IMR-90 (cell line): Measurements from ENCODE around the gene ERBB4. TPM values are rescaled to one million over a fixed set of nuclear protein-coding genes. Genes with fewer than 3 reads are reported as not detected.

Source experiments
- ATAC-seq: fragments of 200-7000 bp; cut with Tn5 transposase; 2 replicates; pipeline ENCODE4 v1.9.1; 2020; ENCODE audit warnings: low read depth, mild to moderate bottlenecking, moderate library complexity
- BruUV-seq: library from RNA; stranded (reverse); fragments of 400-500 nt; replicated peaks from 2 replicates; lab custom pipeline; 2021; lab: Mats Ljungman, UMichigan
- CTCF ChIA-PET: fragments of 300-600 bp; formaldehyde crosslinking; extraction: SDS; loops from one replicate; lab custom pipeline; 2021; ENCODE audit warnings: antibody characterized with exemption; lab: Yijun Ruan, JAX
- POLR2A ChIA-PET: fragments of 300-600 bp; sonication (Branson Sonifier 250); formaldehyde crosslinking; loops from one replicate; lab custom pipeline; 2022; ENCODE audit warnings: antibody characterized with exemption; ENCODE audit not compliant: unreplicated experiment; lab: Charles Lee
- DNase-seq: peaks from one replicate; pipeline ENCODE4 v3.0.0; 2013
- H2AFZ ChIP-seq: replicated peaks from 2 replicates; pipeline ENCODE3; 2013; ENCODE audit warnings: low read length, mild to moderate bottlenecking; ENCODE audit not compliant: poor library complexity
- H2AK5ac ChIP-seq: 2 replicates; pipeline ENCODE4 v1.6.1; 2013; ENCODE audit warnings: low read depth, low read length, inconsistent platforms
- H2AK9ac ChIP-seq: replicated peaks from 2 replicates; pipeline ENCODE3; 2013; ENCODE audit warnings: mild to moderate bottlenecking, low read depth, low read length, moderate library complexity; ENCODE audit not compliant: poor library complexity
- H2BK120ac ChIP-seq: 2 replicates; pipeline ENCODE4 v1.6.1; 2013; ENCODE audit warnings: low read depth, low read length, inconsistent platforms
- H2BK15ac ChIP-seq: 3 replicates; pipeline ENCODE4 v1.6.1; 2013; ENCODE audit warnings: low read depth, low read length, inconsistent platforms
- H2BK20ac ChIP-seq: 2 replicates; pipeline ENCODE4 v1.6.1; 2013; ENCODE audit warnings: low read depth, mild to moderate bottlenecking, inconsistent platforms, low read length, moderate library complexity
- H2BK5ac ChIP-seq: 2 replicates; pipeline ENCODE4 v1.6.1; 2013; ENCODE audit warnings: mild to moderate bottlenecking, low read depth, low read length, inconsistent platforms; ENCODE audit not compliant: poor library complexity, severe bottlenecking
- H3K14ac ChIP-seq: replicated peaks from 2 replicates; pipeline ENCODE4 v1.6.1; 2013; ENCODE audit warnings: low read depth, low read length, inconsistent platforms
- H3K18ac ChIP-seq: 2 replicates; pipeline ENCODE4 v1.6.1; 2013; ENCODE audit warnings: low read depth, low read length, control low read depth
- H3K23ac ChIP-seq: 2 replicates; pipeline ENCODE4 v1.6.1; 2013; ENCODE audit warnings: low read depth, low read length, inconsistent platforms
- H3K27ac ChIP-seq: 2 replicates; pipeline ENCODE4 v1.5.1; 2013; ENCODE audit warnings: mild to moderate bottlenecking, control low read depth, low read length; ENCODE audit not compliant: insufficient read depth
- H3K27me3 ChIP-seq: 2 replicates; pipeline ENCODE4 v1.6.1; 2013; ENCODE audit warnings: low read length; ENCODE audit not compliant: control insufficient read depth, insufficient read depth
- H3K36me3 ChIP-seq: 2 replicates; pipeline ENCODE4 v1.6.1; 2013; ENCODE audit warnings: low read length, mixed read lengths; ENCODE audit not compliant: control insufficient read depth, insufficient read depth
- H3K4ac ChIP-seq: 2 replicates; pipeline ENCODE4 v1.6.1; 2013; ENCODE audit warnings: low read depth, low read length, inconsistent platforms
- H3K4me1 ChIP-seq: 2 replicates; pipeline ENCODE4 v1.6.1; 2013; ENCODE audit warnings: low read length, mixed read lengths; ENCODE audit not compliant: control insufficient read depth, insufficient read depth
- H3K4me2 ChIP-seq: 2 replicates; pipeline ENCODE4 v1.6.1; 2013; ENCODE audit warnings: low read depth, mild to moderate bottlenecking, control low read depth, low read length, moderate library complexity
- H3K4me3 ChIP-seq: 2 replicates; pipeline ENCODE4 v1.5.1; 2013; ENCODE audit warnings: low read depth, mild to moderate bottlenecking, control low read depth, low read length, moderate library complexity; ENCODE audit not compliant: insufficient read depth
- H3K56ac ChIP-seq: 2 replicates; pipeline ENCODE4 v1.6.1; 2013; ENCODE audit warnings: low read length, inconsistent platforms; ENCODE audit not compliant: insufficient read depth; ENCODE audit errors: extremely low read depth
- H3K79me1 ChIP-seq, 2 experiments: 2 replicates each; pipeline ENCODE4 v1.6.1; 2013; ENCODE audit warnings: low read length in 2 of 2, inconsistent platforms in 1 of 2, low read depth in 1 of 2
- H3K9ac ChIP-seq: 2 replicates; pipeline ENCODE4 v1.6.1; 2013; ENCODE audit warnings: low read depth, low read length, control low read depth
- H3K9me1 ChIP-seq: 2 replicates; pipeline ENCODE4 v1.6.1; 2013; ENCODE audit warnings: low read length, inconsistent platforms; ENCODE audit not compliant: insufficient read depth
- H3K9me3 ChIP-seq: 2 replicates; pipeline ENCODE4 v1.6.1; 2013; ENCODE audit warnings: low read length; ENCODE audit not compliant: control insufficient read depth, insufficient read depth
- H4K20me1 ChIP-seq: 2 replicates; pipeline ENCODE4 v1.6.1; 2013; ENCODE audit warnings: low read length, inconsistent platforms; ENCODE audit not compliant: insufficient read depth
- H4K5ac ChIP-seq: 2 replicates; pipeline ENCODE4 v1.6.1; 2013; ENCODE audit warnings: mild to moderate bottlenecking, low read depth, low read length, control low read depth
- H4K8ac ChIP-seq, 2 experiments: 2 replicates each; pipeline ENCODE4 v1.6.1; 2013; ENCODE audit warnings: low read depth in 2 of 2, low read length in 2 of 2, control low read depth in 1 of 2, inconsistent platforms in 1 of 2
- H4K91ac ChIP-seq: 2 replicates; pipeline ENCODE4 v1.6.1; 2013; ENCODE audit warnings: low read depth, low read length, inconsistent platforms; ENCODE audit not compliant: insufficient read depth
- CTCF ChIP-seq: conservative IDR thresholded peaks from 2 replicates; pipeline ENCODE4 v1.5.1; 2012; ENCODE audit warnings: mild to moderate bottlenecking, low read depth, low read length, improper control_type of control experiment
- FOS ChIP-seq: fragments of 150-350 bp; IDR thresholded peaks from 2 replicates; pipeline ENCODE4 v1.6.1; 2016; ENCODE audit warnings: low read depth, low read length
- MAFK ChIP-seq: IDR thresholded peaks from 2 replicates; pipeline ENCODE4 v1.6.1; 2012; ENCODE audit warnings: low read depth, low read length, improper control_type of control experiment
- NFE2L2 ChIP-seq: fragments of 150-350 bp; IDR thresholded peaks from 2 replicates; pipeline ENCODE4 v1.6.1; 2016; ENCODE audit warnings: low read depth, mild to moderate bottlenecking, low read length
- POLR2A ChIP-seq: IDR thresholded peaks from 2 replicates; pipeline ENCODE4 v1.6.1; 2012; ENCODE audit warnings: mild to moderate bottlenecking, low read depth, low read length
- WGBS, 2 experiments: methylation state at CpG; one replicate each; pipeline versions ENCODE4 v1.1.5 to v1.1.7; 2013; ENCODE audit warnings: missing lambda C conversion rate in 2 of 2; ENCODE audit not compliant: insufficient read length in 1 of 2; ENCODE audit errors: extremely low coverage in 2 of 2; 5-methylcytosine and 5-hydroxymethylcytosine counted together
- dilution Hi-C: fragments of 300-500 bp; cut with HindIII; formaldehyde crosslinking; loops from one replicate; pipeline ENCODE4 v1.14.3; 2018; ENCODE audit warnings: low sequenced_read_pairs; ENCODE audit not compliant: unreplicated experiment
- in situ Hi-C: fragments of 300-500 bp; cut with MboI; formaldehyde crosslinking; loops from 3 replicates; pipeline ENCODE4 v1.14.3; 2019; ENCODE audit warnings: low sequenced_read_pairs, inconsistent platforms, mixed read lengths
- intact Hi-C: fragments of 100-400 bp; cut with micrococcal nuclease; formaldehyde crosslinking; loops from 2 replicates; pipeline ENCODE4 v1.10.0; 2022
- polyA plus RNA-seq, 3 experiments: library from polyadenylated mRNA; depleted of rRNA; stranded (reverse); fragments of >200 nt; gene quantifications; 2 replicates each; pipeline ENCODE4 v1.2.3, GENCODE V29; 2012; ENCODE audit warnings: low replicate concordance in 1 of 3
- total RNA-seq: library from RNA; depleted of rRNA; stranded (reverse); fragments of >200 nt; gene quantifications from 2 replicates; pipeline ENCODE4 v1.2.3, GENCODE V29; 2012

ERBB4 gene
- total and polyA plus RNA-seq, 2 of the 4 experiments (the other 2 are of a cell fraction), result not detected

DNA sequence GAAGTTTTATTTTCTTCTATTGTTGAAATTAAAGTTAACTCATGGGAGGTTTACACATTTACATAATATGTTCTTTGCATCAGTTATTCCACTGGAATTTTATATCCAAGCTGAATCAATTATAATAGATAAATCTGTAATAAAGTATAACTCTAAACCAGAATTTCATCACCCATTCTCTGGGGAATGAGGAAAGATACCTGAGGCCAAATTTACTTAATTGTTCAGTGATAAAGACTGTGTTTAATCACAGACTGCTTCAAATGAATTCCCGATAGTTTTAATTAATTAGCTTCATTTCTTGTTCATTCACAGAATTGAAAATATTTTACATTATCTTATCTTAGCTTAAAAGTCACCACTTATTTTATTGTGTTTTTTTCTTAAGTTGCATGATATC is 562.5 kb downstream of the ERBB4 start:
- dilution Hi-C loops (no loop called here), intact Hi-C loops (no loop called here), in situ Hi-C loops (no loop called here)
- H3K4me3 ChIP-seq, result no peak overlapping the region
- no peaks in the 10 kb centered on the region for H3K27me3 ChIP-seq
- H3K36me3 ChIP-seq, result no peaks in the 10 kb centered on the region
- ChIA-PET POLR2A (no interaction called here), CTCF (interaction anchor here (0.8 kb wide), 1 partner anchor 9 kb away, joined by 3 read pairs; no protein-coding TSS in a partner anchor)
- H4K20me1 ChIP-seq, result no peaks in the 10 kb centered on the region
- no peak overlapping the region for H3K4ac ChIP-seq
- H4K91ac ChIP-seq, result no peak overlapping the region
- H3K79me1 ChIP-seq, result no peaks in the 10 kb centered on the region
- ATAC-seq, result no peak
- TF ChIP-seq NFE2L2 (no peak), FOS (no peak), MAFK (no peak), CTCF (no peak), POLR2A (no peak)
- H3K4me1 ChIP-seq, result peaks cover 4% of the 10 kb centered on the region; the same call in 1 of the 2 replicates
- H2AK5ac ChIP-seq, result no peak overlapping the region
- H3K4me2 ChIP-seq, result no peak overlapping the region
- no peak overlapping the region for H2BK15ac ChIP-seq
- H2BK20ac ChIP-seq, result no peak overlapping the region
- no peak overlapping the region for H2BK120ac ChIP-seq
- H3K56ac ChIP-seq, result no peak overlapping the region
- no peak overlapping the region for H2AFZ ChIP-seq
- H3K23ac ChIP-seq, result no peak overlapping the region
- no peaks in the 10 kb centered on the region for H3K9me3 ChIP-seq
- no peak overlapping the region for H4K8ac ChIP-seq
- H3K9ac ChIP-seq, result no peak overlapping the region
- H4K5ac ChIP-seq, result no peak overlapping the region
- H3K18ac ChIP-seq, result no peak overlapping the region
- no peak overlapping the region for H3K14ac ChIP-seq
- DNase-seq, result no peak
- WGBS, 2 experiments, result no CpG with 5 or more reads among the region's 1 CpG
- BruUV-seq, result no TSS peak
- H2BK5ac ChIP-seq, result no peak overlapping the region
- H3K27ac ChIP-seq, result no peak overlapping the region
- no peak overlapping the region for H2AK9ac ChIP-seq
- H3K9me1 ChIP-seq, result no peaks in the 10 kb centered on the region
